Measurements from ENCODE around the gene TP73.

- TF ChIP-seq CTCF (IDR thresholded peaks at IDR 0.05) (no peak), EZH2 (IDR thresholded peaks at IDR 0.05; ENCODE audit: borderline replicate concordance, insufficient read depth, low read depth, low read length, poor library complexity, severe bottlenecking) (no peak)
Observed at GRCh38 chr1:3707298-3707938, 55.1 kb downstream of the TP73 start.

Measured in B cell (primary cell).